A549 (cell line): ENCODE data around the gene LARP1B. TPM values are rescaled to one million over a fixed set of nuclear protein-coding genes. Genes with fewer than 3 reads are reported as not detected.

Source experiments
- ATAC-seq, 2 experiments: fragments of 200-7000 bp in 1 of 2; fragments of >200 bp in 1 of 2; cut with Nextera tagmentation in 1 of 2; cut with Tn5 transposase in 1 of 2; 3 replicates each; pipeline versions ENCODE4 v1.8.0 to v1.9.1; 2018 to 2020; ENCODE audit warnings: mild to moderate bottlenecking in 1 of 2, moderate library complexity in 1 of 2
- CTCF ChIA-PET: fragments of 300-600 bp; sonication (Branson Sonifier 250); formaldehyde crosslinking; extraction: SDS; loops from one replicate; lab custom pipeline; 2021; ENCODE audit warnings: antibody characterized with exemption, inconsistent platforms; lab: Yijun Ruan, JAX
- POLR2A ChIA-PET: fragments of 350-600 bp; formaldehyde crosslinking; extraction: SDS; loops from one replicate; lab custom pipeline; 2021; ENCODE audit warnings: antibody characterized with exemption, inconsistent platforms; lab: Yijun Ruan, JAX
- DNase-seq, 2 experiments: peaks; one replicate each; pipeline versions ENCODE4 v3.0.0 to v3.0.0-alpha.2; 2011 to 2016; ENCODE audit warnings: low read depth in 1 of 2, low spot score in 1 of 2
- FAIRE-seq: peaks from 2 replicates; lab custom pipeline; 2011; peaks lifted over from hg19 to GRCh38; lab: Jason Lieb, UNC
- H3K27ac ChIP-seq, 2 experiments: fragments of >200 bp; sonication (Bioruptor Twin); formaldehyde crosslinking; 3 replicates each; pipeline ENCODE4 v1.5.1; 2016 to 2017
- H3K4me1 ChIP-seq: fragments of >200 bp; sonication (Bioruptor Twin); formaldehyde crosslinking; 3 replicates; pipeline ENCODE4 v1.6.1; 2016
- H3K4me2 ChIP-seq: fragments of >200 bp; sonication (Bioruptor Twin); formaldehyde crosslinking; 3 replicates; pipeline ENCODE4 v1.6.1; 2016
- H3K4me3 ChIP-seq: fragments of >200 bp; sonication (Bioruptor Twin); formaldehyde crosslinking; 3 replicates; pipeline ENCODE4 v1.5.1; 2016
- H3K9me3 ChIP-seq: fragments of >200 bp; sonication (Bioruptor Twin); formaldehyde crosslinking; 3 replicates; pipeline ENCODE4 v1.6.1; 2016
- BHLHE40 ChIP-seq: IDR thresholded peaks from 2 replicates; pipeline ENCODE4 v1.6.1; 2012; ENCODE audit warnings: low read depth, low read length, inconsistent platforms
- CBX8 ChIP-seq: fragments of 200-600 bp; sonication (generic); IDR thresholded peaks from 2 replicates; pipeline ENCODE4 v1.6.1; 2016
- CTCF ChIP-seq: fragments of >200 bp; sonication (Bioruptor Twin); formaldehyde crosslinking; IDR thresholded peaks from 3 replicates; pipeline ENCODE4 v1.5.1; 2016
- FOXS1 ChIP-seq: fragments of 250-450 bp; sonication (Bioruptor Pico); IDR thresholded peaks from 2 replicates; pipeline ENCODE4 v1.5.0; 2020; ENCODE audit warnings: mild to moderate bottlenecking, moderate library complexity
- GATA3 ChIP-seq: IDR thresholded peaks from 2 replicates; pipeline ENCODE4 v1.6.1; 2012; ENCODE audit warnings: borderline replicate concordance
- HES2 ChIP-seq: fragments of >200 bp; sonication (Bioruptor Twin); formaldehyde crosslinking; IDR thresholded peaks from 2 replicates; pipeline ENCODE4 v1.6.1; 2016
- HEYL ChIP-seq: fragments of 250-450 bp; sonication (Bioruptor Pico); IDR thresholded peaks from 2 replicates; pipeline ENCODE4 v1.8.0; 2021; ENCODE audit warnings: mild to moderate bottlenecking, moderate library complexity
- HOXA7 ChIP-seq: fragments of 250-450 bp; sonication (Bioruptor Pico); IDR thresholded peaks from 2 replicates; pipeline ENCODE4 v1.5.0; 2020; ENCODE audit warnings: mild to moderate bottlenecking, moderate library complexity
- HOXB5 ChIP-seq: fragments of 250-450 bp; sonication (Bioruptor Pico); IDR thresholded peaks from 2 replicates; pipeline ENCODE4 v1.5.0; 2020; ENCODE audit warnings: mild to moderate bottlenecking, moderate library complexity
- KDM1A ChIP-seq: fragments of 200-600 bp; sonication (generic); IDR thresholded peaks from 2 replicates; pipeline ENCODE4 v1.6.1; 2016; ENCODE audit warnings: low read depth, mild to moderate bottlenecking
- MAFK ChIP-seq: fragments of 450-650 bp; IDR thresholded peaks from 2 replicates; pipeline ENCODE4 v1.6.1; 2014; ENCODE audit not compliant: partially characterized antibody
- MYC ChIP-seq: IDR thresholded peaks from 2 replicates; pipeline ENCODE4 v1.6.1; 2012; ENCODE audit warnings: mild to moderate bottlenecking, inconsistent platforms, low read length, improper control_type of control experiment, borderline replicate concordance
- PBX3 ChIP-seq: IDR thresholded peaks from 2 replicates; pipeline ENCODE4 v1.6.1; 2012
- PHF8 ChIP-seq: fragments of 200-600 bp; sonication (generic); IDR thresholded peaks from 2 replicates; pipeline ENCODE4 v1.6.1; 2016; ENCODE audit warnings: low read depth, mild to moderate bottlenecking, antibody characterized with exemption, moderate library complexity, borderline replicate concordance
- RAD21 ChIP-seq, 2 experiments: fragments of >200 bp in 1 of 2; sonication (Bioruptor Twin) in 1 of 2; formaldehyde crosslinking in 1 of 2; IDR thresholded peaks in 1 of 2; conservative IDR thresholded peaks in 1 of 2; 2 replicates in 1 of 2; 3 replicates in 1 of 2; pipeline ENCODE4 v1.6.1; 2012 to 2018; ENCODE audit warnings: inconsistent platforms in 1 of 2
- RCOR1 ChIP-seq: fragments of 150-350 bp; IDR thresholded peaks from 2 replicates; pipeline ENCODE4 v1.6.1; 2014; ENCODE audit warnings: antibody characterized with exemption, low read length, low read depth
- TFCP2L1 ChIP-seq: fragments of 250-450 bp; sonication (Bioruptor Pico); IDR thresholded peaks from 2 replicates; pipeline ENCODE4 v1.5.0; 2021; ENCODE audit warnings: mild to moderate bottlenecking
- TP53 ChIP-seq: fragments of 250-450 bp; sonication (Bioruptor Pico); IDR thresholded peaks from 2 replicates; pipeline ENCODE4 v1.5.0; 2021; ENCODE audit warnings: mild to moderate bottlenecking, moderate library complexity
- ZFP36 ChIP-seq: fragments of 450-650 bp; IDR thresholded peaks from 2 replicates; pipeline ENCODE4 v1.6.1; 2014; ENCODE audit warnings: borderline replicate concordance; ENCODE audit not compliant: partially characterized antibody
- ZNF302 ChIP-seq: fragments of 250-450 bp; sonication (Bioruptor Pico); IDR thresholded peaks from 2 replicates; pipeline ENCODE4 v1.9.0; 2021; ENCODE audit warnings: inconsistent platforms, mild to moderate bottlenecking, moderate library complexity
- ZSCAN20 ChIP-seq: fragments of 250-450 bp; sonication (Bioruptor Pico); IDR thresholded peaks from 2 replicates; pipeline ENCODE4 v1.8.0; 2022; ENCODE audit warnings: mild to moderate bottlenecking, moderate library complexity
- WGBS: methylation state at CpG from one replicate; pipeline ENCODE4 v1.1.6; 2017; ENCODE audit errors: missing lambda C conversion rate; 5-methylcytosine and 5-hydroxymethylcytosine counted together
- polyA plus RNA-seq, 4 experiments: library from polyadenylated mRNA; depleted of rRNA in 3 of 4; stranded (reverse); fragments of >200 nt; fragmentation: RNase III in 1 of 4; extraction: RNeasy Plus Mini Kit Qiagen cat#74134 plus additional on column Dnase treatment in 1 of 4; gene quantifications; 2 replicates in 3 of 4; 3 replicates in 1 of 4; pipeline ENCODE4 v1.2.3, GENCODE V29; 2011 to 2017
- TF ChIP-seq, protein P1 (sequence below): fragments of 150-350 bp; IDR thresholded peaks from 2 replicates; pipeline ENCODE4 v1.6.1; 2014; ENCODE audit warnings: low read depth, mild to moderate bottlenecking, low read length
- TF ChIP-seq, protein P2 (sequence below): IDR thresholded peaks from 2 replicates; pipeline ENCODE4 v1.6.1; 2012

The LARP1B gene
- polyA plus RNA-seq, 2 of the 4 experiments (the other 2 are of a cell fraction) = 8.6 to 25.6 TPM

DNA sequence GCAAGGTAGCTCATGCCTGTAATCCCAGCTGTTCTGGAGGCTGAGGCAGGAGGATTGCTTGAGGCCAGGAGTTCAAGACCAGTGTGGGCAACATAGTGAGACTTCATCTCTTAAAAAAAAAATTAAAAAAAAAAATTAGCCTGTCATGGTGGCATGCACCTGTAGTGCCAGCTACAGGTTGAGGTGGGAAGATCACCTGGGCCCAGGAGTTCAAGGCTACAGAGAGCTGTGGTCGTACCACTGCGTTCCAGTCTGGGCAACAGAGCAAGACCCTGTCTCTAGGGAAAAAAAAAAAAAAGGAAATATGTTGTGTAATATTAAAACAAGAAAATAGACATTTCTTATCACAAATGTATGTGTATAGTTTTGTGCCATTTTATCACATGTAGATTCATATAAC lies 97.8 kb downstream of the LARP1B start:
- WGBS = 94% methylated on average over 2 of the region's 2 CpGs
- Histone ChIP-seq H3K4me2 (no peak overlapping the region), H3K9me3 (peaks cover 6% of the 10 kb centered on the region; the same call in 2 of the 3 replicates), H3K27ac (no peak overlapping the region), H3K4me3 (no peak overlapping the region), H3K4me1 (peaks cover 26% of the 10 kb centered on the region)
- no peak for TF ChIP-seq PHF8
- no peak for TF ChIP-seq ZSCAN20 (CRISPR knock-in tag)
- no peak for TF ChIP-seq HES2
- no peak for TF ChIP-seq KDM1A
- TF ChIP-seq, protein P1, sequence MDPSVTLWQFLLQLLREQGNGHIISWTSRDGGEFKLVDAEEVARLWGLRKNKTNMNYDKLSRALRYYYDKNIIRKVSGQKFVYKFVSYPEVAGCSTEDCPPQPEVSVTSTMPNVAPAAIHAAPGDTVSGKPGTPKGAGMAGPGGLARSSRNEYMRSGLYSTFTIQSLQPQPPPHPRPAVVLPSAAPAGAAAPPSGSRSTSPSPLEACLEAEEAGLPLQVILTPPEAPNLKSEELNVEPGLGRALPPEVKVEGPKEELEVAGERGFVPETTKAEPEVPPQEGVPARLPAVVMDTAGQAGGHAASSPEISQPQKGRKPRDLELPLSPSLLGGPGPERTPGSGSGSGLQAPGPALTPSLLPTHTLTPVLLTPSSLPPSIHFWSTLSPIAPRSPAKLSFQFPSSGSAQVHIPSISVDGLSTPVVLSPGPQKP = no peak
- no peak for TF ChIP-seq ZNF302 (CRISPR knock-in tag)
- TF ChIP-seq, protein P2, sequence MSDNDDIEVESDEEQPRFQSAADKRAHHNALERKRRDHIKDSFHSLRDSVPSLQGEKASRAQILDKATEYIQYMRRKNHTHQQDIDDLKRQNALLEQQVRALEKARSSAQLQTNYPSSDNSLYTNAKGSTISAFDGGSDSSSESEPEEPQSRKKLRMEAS = no peak
- no peak for TF ChIP-seq CTCF
- TF ChIP-seq HEYL (CRISPR knock-in tag) = no peak
- no peak for TF ChIP-seq MAFK
- no peak for TF ChIP-seq BHLHE40
- no peak for TF ChIP-seq HOXA7 (CRISPR knock-in tag)
- ChIA-PET POLR2A (no interaction called here), CTCF (interaction anchor here (0.6 kb wide), 2 partner anchors 41 to 1090 kb away, joined by 3 to 4 read pairs; no protein-coding TSS in a partner anchor)
- no peak for FAIRE-seq
- no peak for ATAC-seq
- DNase-seq = no peak

- Histone ChIP-seq H3K4me1 (peaks cover 29% of the 10 kb centered on the region), H3K27ac (no peak overlapping the region), H3K4me3 (no peak overlapping the region), H3K9me3 (peaks cover 6% of the 10 kb centered on the region; the same call in 2 of the 3 replicates), H3K4me2 (no peak overlapping the region)
- ChIA-PET POLR2A (no interaction called here), CTCF (no interaction called here)
- ATAC-seq (peak; percentile 54 to 57; a peak in 2 of 6 replicates), FAIRE-seq (no peak), DNase-seq (peak in 1 of 2 experiments; percentile 35)
- TF ChIP-seq TP53 = no peak
- TF ChIP-seq RAD21 (conservative IDR thresholded peaks at IDR 0.05 in 1 of 2, IDR thresholded peaks at IDR 0.05 in 1 of 2) = peak in 1 of 2 experiments; percentile 42; a peak in 2 of 5 replicates
- no peak for TF ChIP-seq HOXB5 (CRISPR knock-in tag)
- TF ChIP-seq PHF8 = no peak
- no peak for TF ChIP-seq TFCP2L1 (CRISPR knock-in tag)
- no peak for TF ChIP-seq PBX3
- TF ChIP-seq GATA3 = no peak
- TF ChIP-seq FOXS1 = no peak
- 38% methylated on average over 2 of the region's 2 CpGs for WGBS
These were observed 98.9 kb downstream of the LARP1B start for GRCh38 chr4:128159967-128160366.

GRCh38 chr4:128161138-128161537 lies 100.0 kb downstream of the LARP1B start:
- FAIRE-seq = no peak
- CTCF ChIA-PET = no interaction called here
- H3K4me1 ChIP-seq = peaks cover 29% of the 10 kb centered on the region
- WGBS = 88% methylated on average over 1 of the region's 1 CpG
- H3K9me3 ChIP-seq = peaks cover 6% of the 10 kb centered on the region; the same call in 2 of the 3 replicates
- TF ChIP-seq CBX8 = no peak
- no peak for TF ChIP-seq MYC
- no peak for TF ChIP-seq RCOR1
- no peak for TF ChIP-seq ZFP36
- no peak overlapping the region for H3K4me3 ChIP-seq
- no peak overlapping the region for H3K27ac ChIP-seq
- POLR2A ChIA-PET = no interaction called here
- no peak overlapping the region for H3K4me2 ChIP-seq
- DNase-seq = no peak
- no peak for ATAC-seq
